ENCODE results near the gene MYOF.
A peak's percentile ranks its signal among the peaks of the same experiment; 100 is the strongest.
"Not testable (repeated sequence)": the region's sequence is repeated elsewhere in the genome, so short reads cannot be mapped to it uniquely, and the experiment has no call there.

The MYOF gene

GRCh38 chr10:93425861-93426260, 56.3 kb downstream of the MYOF start:
- DNase-seq (ENCODE audit: low read depth in 2 of 3, low spot score in 1 of 3), result no peak

- DNase-seq (ENCODE audit: low read depth in 2 of 3, low spot score in 1 of 3), result no peak
Observed at GRCh38 chr10:93422118-93422517, 60.0 kb downstream of the MYOF start.

- no peak for DNase-seq (ENCODE audit: low read depth in 2 of 3, low spot score in 1 of 3)
Observed at GRCh38 chr10:93420944-93421825, 60.9 kb downstream of the MYOF start.

GRCh38 chr10:93420091-93420490, 62.0 kb downstream of the MYOF start:
- DNase-seq (ENCODE audit: low read depth in 2 of 3, low spot score in 1 of 3), result no peak

- DNase-seq (ENCODE audit: low read depth in 2 of 3, low spot score in 1 of 3), result not testable (repeated sequence)
Observed at GRCh38 chr10:93419016-93419415, 63.1 kb downstream of the MYOF start.

GRCh38 chr10:93417921-93418320, 64.2 kb downstream of the MYOF start:
- DNase-seq (ENCODE audit: low read depth in 2 of 3, low spot score in 1 of 3), result no peak

- DNase-seq (ENCODE audit: low read depth in 2 of 3, low spot score in 1 of 3), result no peak
Observed at GRCh38 chr10:93417266-93417665, 64.9 kb downstream of the MYOF start.

GRCh38 chr10:93416824-93417223, 65.3 kb downstream of the MYOF start:
- DNase-seq (ENCODE audit: low read depth in 2 of 3, low spot score in 1 of 3), result no peak

- DNase-seq (ENCODE audit: low read depth in 2 of 3, low spot score in 1 of 3), result no peak
Observed at GRCh38 chr10:93415693-93416092, 66.4 kb downstream of the MYOF start.

- peak in 1 of 3 donors; percentile 3 for DNase-seq (ENCODE audit: low read depth in 2 of 3, low spot score in 1 of 3)
Observed at GRCh38 chr10:93413252-93413689, 68.9 kb downstream of the MYOF start.

- no peak for DNase-seq (ENCODE audit: low read depth in 2 of 3, low spot score in 1 of 3)
Observed at GRCh38 chr10:93412801-93413200, 69.3 kb downstream of the MYOF start.

- DNase-seq (ENCODE audit: low read depth in 2 of 3, low spot score in 1 of 3), result no peak
Observed at GRCh38 chr10:93410697-93411348, 71.3 kb downstream of the MYOF start.

- DNase-seq (ENCODE audit: low read depth in 2 of 3, low spot score in 1 of 3), result no peak
Observed at GRCh38 chr10:93408783-93409182, 73.4 kb downstream of the MYOF start.

GRCh38 chr10:93406364-93407145, 75.6 kb downstream of the MYOF start:
- no peak for DNase-seq (ENCODE audit: low read depth in 2 of 3, low spot score in 1 of 3)

- DNase-seq (ENCODE audit: low read depth in 2 of 3, low spot score in 1 of 3), result no peak
Observed at GRCh38 chr10:93404048-93404354, 78.1 kb downstream of the MYOF start.

- DNase-seq (ENCODE audit: low read depth in 2 of 3, low spot score in 1 of 3), result no peak
Observed at GRCh38 chr10:93403152-93404047, 78.7 kb downstream of the MYOF start.

- DNase-seq (ENCODE audit: low read depth in 2 of 3, low spot score in 1 of 3), result no peak
Observed at GRCh38 chr10:93402192-93402591, 79.9 kb downstream of the MYOF start.

GRCh38 chr10:93398528-93398927, 83.6 kb downstream of the MYOF start:
- no peak for DNase-seq (ENCODE audit: low read depth in 2 of 3, low spot score in 1 of 3)

- no peak for DNase-seq (ENCODE audit: low read depth in 2 of 3, low spot score in 1 of 3)
Observed at GRCh38 chr10:93397020-93397419, 85.1 kb downstream of the MYOF start.

GRCh38 chr10:93393211-93393610, 88.9 kb downstream of the MYOF start:
- no peak for DNase-seq (ENCODE audit: low read depth in 2 of 3, low spot score in 1 of 3)

- no peak for DNase-seq (ENCODE audit: low read depth in 2 of 3, low spot score in 1 of 3)
Observed at GRCh38 chr10:93392121-93392520, 90.0 kb downstream of the MYOF start.
